ENCODE results near the gene KNTC1. TPM values are rescaled to one million over a fixed set of nuclear protein-coding genes. Genes with fewer than 3 reads are reported as not detected.

KNTC1 gene
- total and polyA plus RNA-seq, 2 of the 13 experiments (the other 11 are each of a cell fraction or from before 2014, with no cell fraction given), result 45.1 to 57.6 TPM

- TF ChIP-seq, protein P1, sequence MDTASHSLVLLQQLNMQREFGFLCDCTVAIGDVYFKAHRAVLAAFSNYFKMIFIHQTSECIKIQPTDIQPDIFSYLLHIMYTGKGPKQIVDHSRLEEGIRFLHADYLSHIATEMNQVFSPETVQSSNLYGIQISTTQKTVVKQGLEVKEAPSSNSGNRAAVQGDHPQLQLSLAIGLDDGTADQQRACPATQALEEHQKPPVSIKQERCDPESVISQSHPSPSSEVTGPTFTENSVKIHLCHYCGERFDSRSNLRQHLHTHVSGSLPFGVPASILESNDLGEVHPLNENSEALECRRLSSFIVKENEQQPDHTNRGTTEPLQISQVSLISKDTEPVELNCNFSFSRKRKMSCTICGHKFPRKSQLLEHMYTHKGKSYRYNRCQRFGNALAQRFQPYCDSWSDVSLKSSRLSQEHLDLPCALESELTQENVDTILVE (CRISPR knock-in tag; IDR thresholded peaks at IDR 0.05), result peak; percentile 62; the same call in 1 of the 2 replicates
- TF ChIP-seq KLF11 (CRISPR knock-in tag; IDR thresholded peaks at IDR 0.05), result peak; percentile 61; the same call in 1 of the 2 replicates
- peak; percentile 87 for TF ChIP-seq CEBPG (CRISPR knock-in tag; IDR thresholded peaks at IDR 0.05)
- no peak for TF ChIP-seq MTF2 (CRISPR knock-in tag; IDR thresholded peaks at IDR 0.05; ENCODE audit: borderline replicate concordance)
- peak; percentile 54; the same call in 1 of the 2 replicates for TF ChIP-seq ZBED4 (CRISPR knock-in tag; IDR thresholded peaks at IDR 0.05; ENCODE audit: borderline replicate concordance)
- no peak for TF ChIP-seq ZNF552 (CRISPR knock-in tag; IDR thresholded peaks at IDR 0.05; ENCODE audit: borderline replicate concordance)
- peak; percentile 87; the same call in 1 of the 2 replicates for TF ChIP-seq KDM6A (CRISPR knock-in tag; IDR thresholded peaks at IDR 0.05; ENCODE audit: low read depth)
- TF ChIP-seq ZNF605 (CRISPR knock-in tag; IDR thresholded peaks at IDR 0.05), result no peak
- TF ChIP-seq ZMAT3 (CRISPR knock-in tag; conservative IDR thresholded peaks at IDR 0.05), result no peak
- TF ChIP-seq NONO (IDR thresholded peaks at IDR 0.05), result no peak
- TF ChIP-seq NONO (CRISPR knock-in tag; conservative IDR thresholded peaks at IDR 0.05), result 0 out of 2 replicates have a peak, but pooled peaks have one; percentile 35
- no peak for TF ChIP-seq ONECUT2 (CRISPR knock-in tag; IDR thresholded peaks at IDR 0.05)
- TF ChIP-seq SUZ12 (IDR thresholded peaks at IDR 0.05; ENCODE audit: low read depth, low read length), result no peak
- TF ChIP-seq PAXIP1 (CRISPR knock-in tag; conservative IDR thresholded peaks at IDR 0.05), result peak; percentile 97
- 0 out of 2 replicates have a peak, but pooled peaks have one; percentile 52 for TF ChIP-seq AFF4 (CRISPR knock-in tag; IDR thresholded peaks at IDR 0.05)
- TF ChIP-seq FOXP1 (IDR thresholded peaks at IDR 0.05), result peak; percentile 94
- TF ChIP-seq FOXP1 (CRISPR knock-in tag; IDR thresholded peaks at IDR 0.05), result peak; percentile 99
- no peak for TF ChIP-seq ZNF562 (CRISPR knock-in tag; IDR thresholded peaks at IDR 0.05; ENCODE audit: borderline replicate concordance)
- TF ChIP-seq NCOA2 (CRISPR knock-in tag; IDR thresholded peaks at IDR 0.05), result peak; percentile 93
- TF ChIP-seq RARA (CRISPR knock-in tag; IDR thresholded peaks at IDR 0.05), result peak; percentile 91
- TF ChIP-seq CEBPB (IDR thresholded peaks at IDR 0.05; ENCODE audit: borderline replicate concordance, low read depth, low read length), result peak; percentile 81
Measured at GRCh38 chr12:122489038-122489437, 38.0 kb upstream of the KNTC1 start (continued).

Measured in HepG2 (cell line).